ENCODE measurements around the gene TRIM41.
"Not testable (repeated sequence)": the region's sequence is repeated elsewhere in the genome, so short reads cannot be mapped to it uniquely, and the experiment has no call there.

The TRIM41 gene

GRCh38 chr5:181265092-181265671 lies 42.1 kb downstream of the TRIM41 start:
- H3K4me1 ChIP-seq (ENCODE audit: control insufficient read depth, insufficient read depth, low read length): no peaks in the 10 kb centered on the region
- no peak overlapping the region for H3K27ac ChIP-seq (ENCODE audit: extremely low read depth, low read depth, low read length)
- CTCF ChIA-PET: no interaction called here
- H3K4me3 ChIP-seq (ENCODE audit: low read depth, low read length): no peak overlapping the region
- POLR2A ChIA-PET: interaction anchor here (0.7 to 1.0 kb wide), 2 partner anchors 14 to 73 kb away, joined by 3 read pairs; no protein-coding TSS in a partner anchor
- TF ChIP-seq ZNF362 (tag by site-specific recombination; IDR thresholded peaks at IDR 0.05): 0 out of 2 replicates have a peak, but pooled peaks have one; percentile 41
- TF ChIP-seq EGR2 (tag by site-specific recombination; IDR thresholded peaks at IDR 0.05; ENCODE audit: low read depth): peak; percentile 72
- no peak for TF ChIP-seq ZNF302 (tag by site-specific recombination; IDR thresholded peaks at IDR 0.05; ENCODE audit: low read depth)
- peak; percentile 40 for TF ChIP-seq ZFHX2 (tag by site-specific recombination; conservative IDR thresholded peaks at IDR 0.05)
- TF ChIP-seq KLF16 (tag by site-specific recombination; IDR thresholded peaks at IDR 0.05): no peak
- H3K36me3 ChIP-seq (ENCODE audit: control insufficient read depth in 2 of 2, insufficient read depth in 1 of 2, low read length in 2 of 2): peaks cover 5 to 8% of the 10 kb centered on the region in 2 experiments; a peak in 2 of 3 replicates
- no peaks in the 10 kb centered on the region for H3K9me3 ChIP-seq (ENCODE audit: control insufficient read depth, insufficient read depth, low read depth, low read length)

- TF ChIP-seq KLF17 (tag by site-specific recombination; IDR thresholded peaks at IDR 0.05) (0 out of 2 replicates have a peak, but pooled peaks have one; percentile 24), KLF1 (tag by site-specific recombination; IDR thresholded peaks at IDR 0.05) (peak; percentile 73), WT1 (tag by site-specific recombination; IDR thresholded peaks at IDR 0.05) (0 out of 2 replicates have a peak, but pooled peaks have one; percentile 17)
- POLR2A ChIA-PET; H3K4me3 ChIP-seq (ENCODE audit: low read depth, low read length); H3K4me1 ChIP-seq (ENCODE audit: control insufficient read depth, insufficient read depth, low read length); CTCF ChIA-PET; H3K27ac ChIP-seq (ENCODE audit: extremely low read depth, low read depth, low read length); H3K36me3 ChIP-seq (ENCODE audit: control insufficient read depth in 2 of 2, insufficient read depth in 1 of 2, low read length in 2 of 2); H3K9me3 ChIP-seq (ENCODE audit: control insufficient read depth, insufficient read depth, low read depth, low read length): not testable (repeated sequence)
Observed at GRCh38 chr5:181267291-181267904, 44.3 kb downstream of the TRIM41 start.

- H3K27ac ChIP-seq (ENCODE audit: extremely low read depth, low read depth, low read length); POLR2A ChIA-PET; H3K4me1 ChIP-seq (ENCODE audit: control insufficient read depth, insufficient read depth, low read length); H3K4me3 ChIP-seq (ENCODE audit: low read depth, low read length); H3K36me3 ChIP-seq (ENCODE audit: control insufficient read depth in 2 of 2, insufficient read depth in 1 of 2, low read length in 2 of 2); H3K9me3 ChIP-seq (ENCODE audit: control insufficient read depth, insufficient read depth, low read depth, low read length): not testable (repeated sequence)
- CTCF ChIA-PET: interaction anchor here (0.7 kb wide), 1 partner anchor 8 kb away, joined by 4 read pairs; no protein-coding TSS in a partner anchor
- 0 out of 2 replicates have a peak, but pooled peaks have one; percentile 36 for TF ChIP-seq ZNF157 (tag by site-specific recombination; IDR thresholded peaks at IDR 0.05)
Observed at GRCh38 chr5:181267907-181268306, 44.8 kb downstream of the TRIM41 start.

- H3K9me3 ChIP-seq (ENCODE audit: control insufficient read depth, insufficient read depth, low read depth, low read length): no peaks in the 10 kb centered on the region
- H3K4me3 ChIP-seq (ENCODE audit: low read depth, low read length): no peak overlapping the region
- H3K36me3 ChIP-seq (ENCODE audit: control insufficient read depth in 2 of 2, insufficient read depth in 1 of 2, low read length in 2 of 2): no peaks in the 10 kb centered on the region
- ChIA-PET POLR2A (no interaction called here), CTCF (no interaction called here)
- no peak overlapping the region for H3K27ac ChIP-seq (ENCODE audit: extremely low read depth, low read depth, low read length)
- no peaks in the 10 kb centered on the region for H3K4me1 ChIP-seq (ENCODE audit: control insufficient read depth, insufficient read depth, low read length)
- TF ChIP-seq ZNF10 (tag by site-specific recombination; IDR thresholded peaks at IDR 0.05): no peak
- no peak for TF ChIP-seq REST (tag by site-specific recombination; IDR thresholded peaks at IDR 0.05)
- no peak for TF ChIP-seq ZNF341 (tag by site-specific recombination; IDR thresholded peaks at IDR 0.05; ENCODE audit: low read depth)
- TF ChIP-seq ZNF404 (tag by site-specific recombination; IDR thresholded peaks at IDR 0.05): no peak
- TF ChIP-seq ZNF623 (tag by site-specific recombination; IDR thresholded peaks at IDR 0.05): no peak
- TF ChIP-seq ZNF560 (tag by site-specific recombination; IDR thresholded peaks at IDR 0.05; ENCODE audit: borderline replicate concordance): no peak
- TF ChIP-seq ZNF274 (IDR thresholded peaks at IDR 0.05; ENCODE audit: low read length): no peak
- no peak for TF ChIP-seq ZNF274 (tag by site-specific recombination; IDR thresholded peaks at IDR 0.05; ENCODE audit: borderline replicate concordance)
- TF ChIP-seq ZNF513 (tag by site-specific recombination; IDR thresholded peaks at IDR 0.05): no peak
- TF ChIP-seq ZNF335 (tag by site-specific recombination; conservative IDR thresholded peaks at IDR 0.05): no peak
- TF ChIP-seq KLF17 (tag by site-specific recombination; IDR thresholded peaks at IDR 0.05): no peak
Observed at GRCh38 chr5:181271081-181271480, 48.0 kb downstream of the TRIM41 start.
